Endothelial cell of umbilical vein (primary cell): ENCODE measurements around the gene DPP10. TPM values are rescaled to one million over a fixed set of nuclear protein-coding genes. Genes with fewer than 3 reads are reported as not detected.

Experiments
- BruUV-seq: library from RNA; stranded (reverse); fragments of 400-500 nt; replicated peaks from 2 replicates; lab custom pipeline; 2021; lab: Mats Ljungman, UMichigan
- CTCF ChIA-PET: fragments of 300-600, 350-600 bp; sonication (Branson Sonifier 250); formaldehyde crosslinking; loops from one replicate; lab custom pipeline; 2021; ENCODE audit warnings: antibody characterized with exemption, inconsistent platforms; lab: Charles Lee
- POLR2A ChIA-PET: fragments of 300-600, 350-600 bp; sonication (Branson Sonifier 250); formaldehyde crosslinking; loops from one replicate; lab custom pipeline; 2021; ENCODE audit warnings: antibody characterized with exemption, inconsistent platforms; lab: Charles Lee
- DNase-seq: peaks from one replicate; pipeline ENCODE4 v3.0.0-alpha.2; 2011; ENCODE audit warnings: low read depth, low spot score
- FAIRE-seq: peaks from 2 replicates; lab custom pipeline; 2011; peaks lifted over from hg19 to GRCh38; lab: Jason Lieb, UNC
- H2AFZ ChIP-seq: 2 replicates; pipeline ENCODE4 v1.6.0; 2012; ENCODE audit warnings: low read depth, low read length, control low read depth, inconsistent platforms
- H3K27ac ChIP-seq: 2 replicates; pipeline ENCODE4 v1.5.1; 2011; ENCODE audit warnings: low read depth, mild to moderate bottlenecking, control low read depth, low read length, moderate library complexity; ENCODE audit not compliant: insufficient read depth
- H3K27me3 ChIP-seq, 2 experiments: 2 replicates each; pipeline versions ENCODE4 v1.6.0 to v1.6.1; 2011; ENCODE audit warnings: low read length in 2 of 2, mixed read lengths in 1 of 2; ENCODE audit not compliant: control insufficient read depth in 2 of 2, insufficient read depth in 2 of 2
- H3K36me3 ChIP-seq, 2 experiments: 2 replicates in 1 of 2; 3 replicates in 1 of 2; pipeline ENCODE4 v1.5.1; 2011; ENCODE audit warnings: low read length in 2 of 2, mild to moderate bottlenecking in 1 of 2, moderate library complexity in 1 of 2; ENCODE audit not compliant: control insufficient read depth in 2 of 2, insufficient read depth in 2 of 2; ENCODE audit errors: extremely low read depth in 1 of 2
- H3K4me1 ChIP-seq: 3 replicates; pipeline ENCODE4 v1.5.1; 2011; ENCODE audit warnings: mild to moderate bottlenecking, low read length; ENCODE audit not compliant: control insufficient read depth, insufficient read depth; ENCODE audit errors: extremely low read depth
- H3K4me2 ChIP-seq: 2 replicates; pipeline ENCODE4 v1.6.1; 2011; ENCODE audit warnings: low read length, control low read depth, mixed read lengths; ENCODE audit not compliant: insufficient read depth
- H3K4me3 ChIP-seq, 3 experiments: fragments of 200-600 bp in 1 of 3; sonication (generic), shearing (Covaris generic) in 1 of 3; replicated peaks in 1 of 3; 2 replicates each; pipeline ENCODE4 v1.5.1; 2011 to 2016; ENCODE audit warnings: control low read depth in 3 of 3, low read length in 3 of 3, mild to moderate bottlenecking in 2 of 3, inconsistent platforms in 1 of 3, low read depth in 1 of 3, moderate library complexity in 1 of 3; ENCODE audit not compliant: insufficient read depth in 1 of 3
- H3K79me2 ChIP-seq: 2 replicates; pipeline ENCODE4 v1.6.0; 2012; ENCODE audit warnings: low read length, inconsistent platforms; ENCODE audit not compliant: control insufficient read depth, insufficient read depth
- H3K9ac ChIP-seq: replicated peaks from 2 replicates; pipeline ENCODE3; 2011; ENCODE audit warnings: low read length, control low read depth; ENCODE audit not compliant: insufficient read depth; ENCODE audit errors: extremely low read depth
- H3K9me1 ChIP-seq: replicated peaks from 3 replicates; pipeline ENCODE4 v1.6.0; 2011; ENCODE audit warnings: mild to moderate bottlenecking, low read length; ENCODE audit not compliant: control insufficient read depth, insufficient read depth; ENCODE audit errors: extremely low read depth
- H3K9me3 ChIP-seq: replicated peaks from 2 replicates; pipeline ENCODE4 v1.5.1; 2012; ENCODE audit warnings: low read length, inconsistent platforms; ENCODE audit not compliant: control insufficient read depth, insufficient read depth
- H4K20me1 ChIP-seq: replicated peaks from 2 replicates; pipeline ENCODE3; 2011; ENCODE audit warnings: mild to moderate bottlenecking, low read length; ENCODE audit not compliant: control insufficient read depth, insufficient read depth; ENCODE audit errors: extremely low read depth
- FOS ChIP-seq: IDR thresholded peaks from 2 replicates; pipeline ENCODE4 v1.6.1; 2011; ENCODE audit warnings: mild to moderate bottlenecking, low read length, moderate library complexity, borderline replicate concordance; ENCODE audit not compliant: insufficient read depth
- JUN ChIP-seq: IDR thresholded peaks from 2 replicates; pipeline ENCODE4 v1.6.1; 2011; ENCODE audit warnings: borderline replicate concordance, low read depth; ENCODE audit not compliant: insufficient read length, insufficient read depth
- MYC ChIP-seq: IDR thresholded peaks from one replicate; pipeline ENCODE4 v1.6.1; 2011; ENCODE audit warnings: mild to moderate bottlenecking, low read depth, low read length
- POLR2A ChIP-seq: IDR thresholded peaks from 2 replicates; pipeline ENCODE4 v1.6.1; 2012; ENCODE audit warnings: low read depth, mild to moderate bottlenecking, control low read depth, low read length
- POLR2AphosphoS5 ChIP-seq: IDR thresholded peaks from 2 replicates; pipeline ENCODE4 v1.6.1; 2012; ENCODE audit warnings: low read depth, mild to moderate bottlenecking, control low read depth, low read length, moderate library complexity; ENCODE audit not compliant: insufficient read depth
- dilution Hi-C: fragments of 300-500 bp; cut with MboI; formaldehyde crosslinking; loops from one replicate; pipeline ENCODE4 v1.15.0; 2019; ENCODE audit warnings: low sequenced_read_pairs; ENCODE audit not compliant: extremely low pct_ligation_motif_present
- intact Hi-C: fragments of 100-400 bp; cut with micrococcal nuclease; formaldehyde crosslinking; loops from one replicate; pipeline ENCODE4 v1.10.0; 2022
- polyA plus RNA-seq, 4 experiments: library from polyadenylated mRNA; depleted of rRNA in 3 of 4; stranded (reverse) in 3 of 4; unstranded in 1 of 4; fragments of >200 nt; gene quantifications; 2 replicates each; pipeline versions ENCODE4 v1.2.1 to v1.2.3, GENCODE V29; 2011 to 2012; ENCODE audit warnings: missing spikeins in 1 of 4
- total RNA-seq: library from RNA; stranded (reverse); gene quantifications from 2 replicates; pipeline ENCODE4 v1.2.3, GENCODE V29; 2021
- TF ChIP-seq, protein P1 (sequence below): IDR thresholded peaks from 2 replicates; pipeline ENCODE4 v1.6.1; 2011; ENCODE audit not compliant: insufficient read depth, insufficient read length
- TF ChIP-seq, protein P2 (sequence below), 2 donors: IDR thresholded peaks; 1 replicate in 1 of 2; 2 replicates in 1 of 2; pipeline ENCODE4 v1.5.1; 2011; ENCODE audit warnings: low read length in 2 of 2, mild to moderate bottlenecking in 2 of 2, moderate library complexity in 2 of 2, control low read depth in 1 of 2, inconsistent platforms in 1 of 2, low read depth in 1 of 2; ENCODE audit not compliant: insufficient read depth in 1 of 2; ENCODE audit errors: extremely low read depth in 1 of 2

The DPP10 gene
- total and polyA plus RNA-seq, 2 donors (not counting 3 experiments of a cell fraction or from before 2014, with no cell fraction given) = not detected

DNA sequence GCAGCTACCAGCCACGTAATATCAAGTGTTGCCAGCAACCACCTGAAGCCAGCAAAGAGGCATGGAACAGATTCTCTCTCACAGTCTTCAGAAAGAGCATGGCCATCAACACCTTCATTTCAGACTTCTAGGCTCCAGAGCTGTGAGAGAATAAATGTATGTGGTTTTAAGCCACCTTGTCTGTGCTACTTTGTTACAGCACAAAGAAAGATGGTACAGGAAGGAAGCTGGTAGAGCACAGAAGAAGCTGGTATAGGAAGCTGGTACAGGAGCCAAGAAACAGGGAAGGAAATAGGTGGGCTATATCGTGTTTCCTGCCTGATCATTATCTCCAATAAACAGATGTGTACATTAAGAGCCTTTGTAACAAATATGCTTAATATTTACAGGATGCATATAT, 217.4 kb downstream of the DPP10 start:
- H2AFZ ChIP-seq = no peak overlapping the region
- FAIRE-seq = no peak
- H3K4me1 ChIP-seq = no peaks in the 10 kb centered on the region
- intact Hi-C loops (no loop called here), dilution Hi-C loops (no loop called here)
- H3K27ac ChIP-seq = no peak overlapping the region
- H3K36me3 ChIP-seq = no peaks in the 10 kb centered on the region
- ChIA-PET CTCF (no interaction called here), POLR2A (no interaction called here)
- no peaks in the 10 kb centered on the region for H4K20me1 ChIP-seq
- no TSS peak for BruUV-seq
- no peak overlapping the region for H3K4me3 ChIP-seq
- TF ChIP-seq MYC = no peak
- TF ChIP-seq, protein P1, sequence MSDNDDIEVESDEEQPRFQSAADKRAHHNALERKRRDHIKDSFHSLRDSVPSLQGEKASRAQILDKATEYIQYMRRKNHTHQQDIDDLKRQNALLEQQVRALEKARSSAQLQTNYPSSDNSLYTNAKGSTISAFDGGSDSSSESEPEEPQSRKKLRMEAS = no peak
- no peak for TF ChIP-seq POLR2A
- TF ChIP-seq JUN = no peak
- TF ChIP-seq POLR2AphosphoS5 = no peak
- TF ChIP-seq, protein P2, sequence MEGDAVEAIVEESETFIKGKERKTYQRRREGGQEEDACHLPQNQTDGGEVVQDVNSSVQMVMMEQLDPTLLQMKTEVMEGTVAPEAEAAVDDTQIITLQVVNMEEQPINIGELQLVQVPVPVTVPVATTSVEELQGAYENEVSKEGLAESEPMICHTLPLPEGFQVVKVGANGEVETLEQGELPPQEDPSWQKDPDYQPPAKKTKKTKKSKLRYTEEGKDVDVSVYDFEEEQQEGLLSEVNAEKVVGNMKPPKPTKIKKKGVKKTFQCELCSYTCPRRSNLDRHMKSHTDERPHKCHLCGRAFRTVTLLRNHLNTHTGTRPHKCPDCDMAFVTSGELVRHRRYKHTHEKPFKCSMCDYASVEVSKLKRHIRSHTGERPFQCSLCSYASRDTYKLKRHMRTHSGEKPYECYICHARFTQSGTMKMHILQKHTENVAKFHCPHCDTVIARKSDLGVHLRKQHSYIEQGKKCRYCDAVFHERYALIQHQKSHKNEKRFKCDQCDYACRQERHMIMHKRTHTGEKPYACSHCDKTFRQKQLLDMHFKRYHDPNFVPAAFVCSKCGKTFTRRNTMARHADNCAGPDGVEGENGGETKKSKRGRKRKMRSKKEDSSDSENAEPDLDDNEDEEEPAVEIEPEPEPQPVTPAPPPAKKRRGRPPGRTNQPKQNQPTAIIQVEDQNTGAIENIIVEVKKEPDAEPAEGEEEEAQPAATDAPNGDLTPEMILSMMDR (IDR thresholded peaks at IDR 0.05; ENCODE audit: extremely low read depth in 1 of 2, insufficient read depth in 1 of 2, low read depth in 1 of 2, low read length in 2 of 2) = no peak
- no peak for TF ChIP-seq FOS
- no peaks in the 10 kb centered on the region for H3K9me1 ChIP-seq
- H3K4me2 ChIP-seq = no peak overlapping the region
- no peaks in the 10 kb centered on the region for H3K27me3 ChIP-seq
- H3K9ac ChIP-seq = no peak overlapping the region
- peaks cover 2% of the 10 kb centered on the region for H3K9me3 ChIP-seq
- H3K79me2 ChIP-seq = no peaks in the 10 kb centered on the region
- no peak for DNase-seq
